Thyroid gland (tissue), 4 donors: Measurements from ENCODE around the gene NPIPB8.

Source experiments
- POLR2A ChIP-seq, 2 donors: fragments of 450-650 bp; IDR thresholded peaks; one replicate each; pipeline ENCODE4 v1.6.1; 2017; ENCODE audit warnings: antibody characterized with exemption in 2 of 2, mild to moderate bottlenecking in 2 of 2, moderate library complexity in 1 of 2
- TF ChIP-seq, protein P1 (sequence below), 6 experiments: fragments of 200-600 bp in 3 of 6; fragments of 450-650 bp in 3 of 6; sonication (generic) in 3 of 6; IDR thresholded peaks; one replicate each; pipeline ENCODE4 v1.5.1; 2016 to 2019; ENCODE audit warnings: antibody characterized with exemption in 6 of 6, mild to moderate bottlenecking in 2 of 6, inconsistent platforms in 1 of 6, moderate library complexity in 1 of 6

DNA sequence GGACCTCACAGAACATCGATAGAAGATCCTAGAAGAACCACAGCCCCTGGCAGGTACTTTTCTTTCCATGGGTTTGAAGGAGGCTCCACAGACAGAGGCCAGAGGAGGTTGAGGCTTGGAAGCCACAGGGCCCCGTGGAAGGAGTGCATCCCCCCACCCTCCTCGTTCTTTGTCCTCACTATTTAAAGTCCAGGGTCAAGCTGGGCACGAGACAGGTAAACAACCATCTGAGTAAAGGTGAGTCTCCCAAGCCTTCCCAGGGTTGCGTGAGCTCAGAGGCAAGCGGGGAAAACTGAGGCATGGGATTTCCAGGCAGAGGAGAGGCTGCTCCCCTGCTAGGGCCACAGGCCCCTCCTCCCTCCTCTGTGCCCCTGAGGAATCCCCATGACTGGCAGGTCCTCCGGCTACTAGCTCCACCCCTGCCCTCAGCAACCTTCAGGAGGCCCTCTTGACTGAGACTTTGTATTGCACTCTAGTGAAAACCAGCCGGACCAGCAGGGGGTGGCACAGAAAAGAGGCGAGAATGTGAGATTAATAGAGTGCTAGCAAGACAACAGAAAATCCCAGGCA, 40.1 kb upstream of the NPIPB8 start:
- TF ChIP-seq, protein P1, sequence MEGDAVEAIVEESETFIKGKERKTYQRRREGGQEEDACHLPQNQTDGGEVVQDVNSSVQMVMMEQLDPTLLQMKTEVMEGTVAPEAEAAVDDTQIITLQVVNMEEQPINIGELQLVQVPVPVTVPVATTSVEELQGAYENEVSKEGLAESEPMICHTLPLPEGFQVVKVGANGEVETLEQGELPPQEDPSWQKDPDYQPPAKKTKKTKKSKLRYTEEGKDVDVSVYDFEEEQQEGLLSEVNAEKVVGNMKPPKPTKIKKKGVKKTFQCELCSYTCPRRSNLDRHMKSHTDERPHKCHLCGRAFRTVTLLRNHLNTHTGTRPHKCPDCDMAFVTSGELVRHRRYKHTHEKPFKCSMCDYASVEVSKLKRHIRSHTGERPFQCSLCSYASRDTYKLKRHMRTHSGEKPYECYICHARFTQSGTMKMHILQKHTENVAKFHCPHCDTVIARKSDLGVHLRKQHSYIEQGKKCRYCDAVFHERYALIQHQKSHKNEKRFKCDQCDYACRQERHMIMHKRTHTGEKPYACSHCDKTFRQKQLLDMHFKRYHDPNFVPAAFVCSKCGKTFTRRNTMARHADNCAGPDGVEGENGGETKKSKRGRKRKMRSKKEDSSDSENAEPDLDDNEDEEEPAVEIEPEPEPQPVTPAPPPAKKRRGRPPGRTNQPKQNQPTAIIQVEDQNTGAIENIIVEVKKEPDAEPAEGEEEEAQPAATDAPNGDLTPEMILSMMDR (IDR thresholded peaks at IDR 0.05): peak in 4 of 6 experiments; percentile 12 to 52 (median 44)
- TF ChIP-seq POLR2A (IDR thresholded peaks at IDR 0.05): no peak
